Measurements from ENCODE around the gene PRRT1B.

Gene PRRT1B

GRCh38 chr9:131582466-131583336 lies 37.4 kb downstream of the PRRT1B start:
- DNase-seq: no peak

GRCh38 chr9:131583337-131583645 lies 38.0 kb downstream of the PRRT1B start:
- no peak for DNase-seq

GRCh38 chr9:131583836-131584555 lies 38.7 kb downstream of the PRRT1B start:
- no peak for DNase-seq

- no peak for DNase-seq
Observed at GRCh38 chr9:131584858-131585257, 39.5 kb downstream of the PRRT1B start.

GRCh38 chr9:131585375-131585774 lies 40.1 kb downstream of the PRRT1B start:
- no peak for DNase-seq

- DNase-seq: no peak
Observed at GRCh38 chr9:131587331-131587730, 42.0 kb downstream of the PRRT1B start.

- DNase-seq: no peak
Observed at GRCh38 chr9:131587906-131588305, 42.6 kb downstream of the PRRT1B start.

- DNase-seq: no peak
Observed at GRCh38 chr9:131588396-131588795, 43.1 kb downstream of the PRRT1B start.

- no peak for DNase-seq
Observed at GRCh38 chr9:131589124-131589711, 43.9 kb downstream of the PRRT1B start.

GRCh38 chr9:131589993-131590392 lies 44.7 kb downstream of the PRRT1B start:
- no peak for DNase-seq

- DNase-seq: no peak
Observed at GRCh38 chr9:131590449-131590848, 45.1 kb downstream of the PRRT1B start.

- DNase-seq: peak; percentile 79
Observed at GRCh38 chr9:131590907-131591844, 45.9 kb downstream of the PRRT1B start.

GRCh38 chr9:131591845-131592208 lies 46.5 kb downstream of the PRRT1B start:
- DNase-seq: no peak

GRCh38 chr9:131593091-131593820 lies 47.9 kb downstream of the PRRT1B start:
- no peak for DNase-seq

- no peak for DNase-seq
Observed at GRCh38 chr9:131593936-131594665, 48.8 kb downstream of the PRRT1B start.

- no peak for DNase-seq
Observed at GRCh38 chr9:131594906-131595665, 49.8 kb downstream of the PRRT1B start.

GRCh38 chr9:131595696-131596429 lies 50.5 kb downstream of the PRRT1B start:
- no peak for DNase-seq

GRCh38 chr9:131596430-131596743 lies 51.1 kb downstream of the PRRT1B start:
- no peak for DNase-seq

GRCh38 chr9:131597246-131597645 lies 51.9 kb downstream of the PRRT1B start:
- no peak for DNase-seq

GRCh38 chr9:131598121-131598520 lies 52.8 kb downstream of the PRRT1B start:
- no peak for DNase-seq

All from OCI-M1 (cell line).